Tibial nerve (tissue), 4 donors: ENCODE data around the gene KRTAP20-4. TPM values are rescaled to one million over a fixed set of nuclear protein-coding genes. Genes with fewer than 3 reads are reported as not detected.

Experiments used
- DNase-seq, 2 donors: peaks; one replicate each; pipeline ENCODE4 v3.0.0-alpha.2; 2019; ENCODE audit warnings: low spot score in 2 of 2
- H3K27ac ChIP-seq, 4 donors: fragments of 200-600 bp; sonication (generic) in 3 of 4; one replicate each; pipeline ENCODE4 v1.5.1; 2017 to 2019; ENCODE audit warnings: mild to moderate bottlenecking in 1 of 4
- H3K27me3 ChIP-seq, 2 donors: fragments of 200-600 bp; sonication (generic) in 1 of 2; one replicate each; pipeline versions ENCODE4 v1.5.1 to v1.6.0; 2017 to 2019
- H3K36me3 ChIP-seq, 3 donors: fragments of 200-600 bp; sonication (generic); one replicate each; pipeline ENCODE4 v1.5.1; 2018 to 2019
- H3K4me1 ChIP-seq, 4 donors: fragments of 200-600 bp; sonication (generic) in 3 of 4; one replicate each; pipeline ENCODE4 v1.5.1; 2017 to 2019
- H3K4me3 ChIP-seq, 4 donors: fragments of 200-600 bp; sonication (generic) in 3 of 4; one replicate each; pipeline ENCODE4 v1.5.1; 2017 to 2019; ENCODE audit warnings: mild to moderate bottlenecking in 1 of 4, moderate library complexity in 1 of 4
- H3K9me3 ChIP-seq, 4 donors: fragments of 200-600 bp; sonication (generic) in 3 of 4; one replicate each; pipeline ENCODE4 v1.5.1; 2017 to 2019
- EP300 ChIP-seq, 2 donors: sonication (generic); formaldehyde crosslinking; IDR thresholded peaks; one replicate each; pipeline ENCODE4 v1.6.1; 2017; ENCODE audit warnings: antibody characterized with exemption in 2 of 2, mild to moderate bottlenecking in 1 of 2
- POLR2A ChIP-seq, 2 donors: fragments of 450-650 bp; IDR thresholded peaks; one replicate each; pipeline ENCODE4 v1.6.1; 2017; ENCODE audit warnings: antibody characterized with exemption in 2 of 2, mild to moderate bottlenecking in 2 of 2, moderate library complexity in 2 of 2
- WGBS, 2 donors: methylation state at CpG; one replicate each; pipeline ENCODE4 v1.1.5; 2018; 5-methylcytosine and 5-hydroxymethylcytosine counted together
- total RNA-seq, 4 donors: library from RNA; depleted of rRNA; stranded (reverse); fragments of >200 nt; gene quantifications; one replicate each; pipeline ENCODE4 v1.1.0, GENCODE V29; 2016
- TF ChIP-seq, protein P1 (sequence below), 5 experiments: fragments of 200-600 bp in 3 of 5; fragments of 450-650 bp in 2 of 5; sonication (generic) in 3 of 5; IDR thresholded peaks; one replicate each; pipeline ENCODE4 v1.5.1; 2016 to 2019; ENCODE audit warnings: antibody characterized with exemption in 5 of 5, mild to moderate bottlenecking in 3 of 5, moderate library complexity in 2 of 5

The KRTAP20-4 gene
- total RNA-seq: not detected

- Histone ChIP-seq H3K9me3 (peaks cover 0 to 7% (median 0%) of the 10 kb centered on the region in 4 donors), H3K4me1 (no peaks in the 10 kb centered on the region), H3K27ac (no peak within 1 kb of the TSS), H3K27me3 (no peaks in the 10 kb centered on the region), H3K36me3 (no peaks in the 10 kb centered on the region), H3K4me3 (no peak within 1 kb of the TSS)
- TF ChIP-seq, protein P1, sequence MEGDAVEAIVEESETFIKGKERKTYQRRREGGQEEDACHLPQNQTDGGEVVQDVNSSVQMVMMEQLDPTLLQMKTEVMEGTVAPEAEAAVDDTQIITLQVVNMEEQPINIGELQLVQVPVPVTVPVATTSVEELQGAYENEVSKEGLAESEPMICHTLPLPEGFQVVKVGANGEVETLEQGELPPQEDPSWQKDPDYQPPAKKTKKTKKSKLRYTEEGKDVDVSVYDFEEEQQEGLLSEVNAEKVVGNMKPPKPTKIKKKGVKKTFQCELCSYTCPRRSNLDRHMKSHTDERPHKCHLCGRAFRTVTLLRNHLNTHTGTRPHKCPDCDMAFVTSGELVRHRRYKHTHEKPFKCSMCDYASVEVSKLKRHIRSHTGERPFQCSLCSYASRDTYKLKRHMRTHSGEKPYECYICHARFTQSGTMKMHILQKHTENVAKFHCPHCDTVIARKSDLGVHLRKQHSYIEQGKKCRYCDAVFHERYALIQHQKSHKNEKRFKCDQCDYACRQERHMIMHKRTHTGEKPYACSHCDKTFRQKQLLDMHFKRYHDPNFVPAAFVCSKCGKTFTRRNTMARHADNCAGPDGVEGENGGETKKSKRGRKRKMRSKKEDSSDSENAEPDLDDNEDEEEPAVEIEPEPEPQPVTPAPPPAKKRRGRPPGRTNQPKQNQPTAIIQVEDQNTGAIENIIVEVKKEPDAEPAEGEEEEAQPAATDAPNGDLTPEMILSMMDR (IDR thresholded peaks at IDR 0.05): no peak
- 79 to 83% methylated on average over 3 of the region's 3 CpGs for WGBS, 2 donors
- no peak for DNase-seq
Measured at GRCh38 chr21:30620522-30620921, at the start of gene KRTAP20-4. TSS of gene KRTAP20-4 (plus strand) at chr21:30620627.

DNA sequence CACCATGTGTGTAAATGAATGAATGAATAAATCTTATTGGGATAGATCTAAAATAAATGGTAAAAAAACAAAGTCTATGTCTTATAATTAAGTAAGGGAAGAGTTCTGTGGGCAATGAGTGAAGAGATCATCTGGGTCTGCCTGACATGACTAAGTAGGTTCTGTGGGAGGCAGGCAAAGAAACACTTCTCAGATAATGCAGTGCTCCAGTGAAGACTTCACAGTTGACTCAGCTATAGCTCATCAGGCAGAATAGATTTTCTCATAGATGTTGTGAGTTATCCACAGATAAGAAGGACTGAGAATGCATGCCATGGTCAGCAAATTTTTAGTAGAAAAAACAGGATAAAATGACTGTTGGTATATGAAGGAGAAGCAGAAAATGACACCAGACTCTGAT, 42.7 kb upstream of the KRTAP20-4 start:
- DNase-seq: no peak
- TF ChIP-seq, protein P1 (IDR thresholded peaks at IDR 0.05): no peak
- TF ChIP-seq POLR2A (IDR thresholded peaks at IDR 0.05) (no peak), EP300 (IDR thresholded peaks at IDR 0.05) (no peak)
- no peak overlapping the region for H3K27ac ChIP-seq
- H3K27me3 ChIP-seq: no peaks in the 10 kb centered on the region
- H3K9me3 ChIP-seq: no peaks in the 10 kb centered on the region
- no peaks in the 10 kb centered on the region for H3K4me1 ChIP-seq
- no peaks in the 10 kb centered on the region for H3K36me3 ChIP-seq
- no peak overlapping the region for H3K4me3 ChIP-seq

- no peak for DNase-seq
- Histone ChIP-seq H3K4me1 (no peaks in the 10 kb centered on the region), H3K36me3 (no peaks in the 10 kb centered on the region), H3K27ac (no peak overlapping the region), H3K4me3 (no peak overlapping the region), H3K9me3 (no peaks in the 10 kb centered on the region), H3K27me3 (no peaks in the 10 kb centered on the region)
- 54 to 57% methylated on average over 1 of the region's 1 CpG for WGBS, 2 donors
- TF ChIP-seq, protein P1 (IDR thresholded peaks at IDR 0.05): no peak
- TF ChIP-seq POLR2A (IDR thresholded peaks at IDR 0.05) (no peak), EP300 (IDR thresholded peaks at IDR 0.05) (no peak)
Measured at GRCh38 chr21:30579346-30579745, 41.1 kb upstream of the KRTAP20-4 start.

DNA sequence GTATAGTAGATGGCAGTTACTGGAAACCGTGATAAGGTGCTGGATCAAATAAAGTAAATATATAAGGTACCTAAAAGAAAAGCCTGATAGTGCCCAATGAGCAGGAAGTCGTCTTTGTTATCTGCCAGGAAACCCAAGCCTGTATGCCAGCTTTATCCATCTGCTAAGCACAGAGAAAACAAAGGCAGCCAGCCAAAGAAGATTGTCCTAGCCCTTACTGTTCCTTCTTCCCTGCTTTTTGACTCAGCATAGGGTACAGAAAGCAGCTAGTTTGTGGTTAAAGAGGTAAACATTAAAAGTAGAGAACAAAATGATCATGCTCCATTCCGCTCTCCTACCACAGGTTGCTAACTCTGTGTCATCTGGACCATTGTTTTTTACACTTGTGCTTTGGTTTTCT, 40.3 kb upstream of the KRTAP20-4 start:
- WGBS, 2 donors: 74 to 77% methylated on average over 3 of the region's 3 CpGs
- H3K36me3 ChIP-seq: no peaks in the 10 kb centered on the region
- TF ChIP-seq POLR2A (IDR thresholded peaks at IDR 0.05) (no peak), EP300 (IDR thresholded peaks at IDR 0.05) (no peak)
- TF ChIP-seq, protein P1 (IDR thresholded peaks at IDR 0.05): no peak
- no peaks in the 10 kb centered on the region for H3K27me3 ChIP-seq
- no peak for DNase-seq
- H3K4me3 ChIP-seq: no peak overlapping the region
- no peaks in the 10 kb centered on the region for H3K4me1 ChIP-seq
- no peaks in the 10 kb centered on the region for H3K9me3 ChIP-seq
- H3K27ac ChIP-seq: no peak overlapping the region

DNA sequence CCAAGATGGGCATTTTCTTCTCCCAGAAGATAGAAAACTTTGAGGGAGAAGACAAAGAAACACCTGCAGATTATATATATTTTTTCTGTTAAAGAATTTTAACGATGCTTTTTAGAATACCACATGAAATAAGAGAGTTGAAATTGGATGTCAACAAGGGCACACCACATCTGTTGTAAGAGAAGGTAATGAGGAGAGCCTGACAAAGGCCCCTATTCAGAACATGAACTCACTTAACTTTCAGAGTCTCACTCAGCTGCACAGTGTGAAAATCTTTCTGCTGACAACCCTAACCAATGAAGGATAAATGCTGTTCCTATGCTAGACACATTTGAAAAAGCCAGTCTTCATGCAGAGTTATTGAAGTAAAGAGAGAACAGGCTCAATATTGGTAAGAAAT, 37.6 kb upstream of the KRTAP20-4 start:
- H3K4me3 ChIP-seq: no peak overlapping the region
- H3K36me3 ChIP-seq: no peaks in the 10 kb centered on the region
- no peaks in the 10 kb centered on the region for H3K9me3 ChIP-seq
- no peak overlapping the region for H3K27ac ChIP-seq
- TF ChIP-seq, protein P1 (IDR thresholded peaks at IDR 0.05): no peak
- TF ChIP-seq POLR2A (IDR thresholded peaks at IDR 0.05): no peak
- no peak for TF ChIP-seq EP300 (IDR thresholded peaks at IDR 0.05)
- H3K27me3 ChIP-seq: no peaks in the 10 kb centered on the region
- WGBS, 2 donors: 24 to 31% methylated on average over 1 of the region's 1 CpG
- DNase-seq: no peak
- H3K4me1 ChIP-seq: no peaks in the 10 kb centered on the region
